Activated T-cell treated with anti-CD3 and anti-CD28 coated beads for 24 hours (primary cell): ENCODE data around the gene MTM1.

ENCODE experiments used
- DNase-seq: peaks from one replicate; pipeline ENCODE4 v3.0.0-alpha.2; 2020; ENCODE audit warnings: low read depth

Gene MTM1

DNA sequence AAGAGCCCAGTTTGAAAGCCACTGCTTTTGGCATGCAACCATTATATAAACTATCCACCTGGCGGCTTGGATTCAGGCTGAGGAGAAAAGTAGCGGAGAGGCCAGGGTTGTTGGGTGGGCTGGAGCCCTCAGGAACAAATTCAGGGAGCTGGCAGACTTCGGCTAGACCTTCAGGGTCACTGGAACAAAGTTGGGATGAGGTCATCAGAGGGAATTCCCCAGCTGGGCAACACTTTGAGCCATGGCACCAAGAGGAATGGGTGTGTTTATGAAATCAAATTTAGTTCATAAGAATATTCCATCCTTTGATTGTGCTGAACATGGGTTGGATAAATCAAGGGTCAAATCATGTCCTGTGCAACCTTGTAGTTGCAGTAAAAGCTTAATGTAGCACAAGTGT, 146.8 kb downstream of the MTM1 start:
- no peak for DNase-seq

GRCh38 chrX:150719621-150720020, 151.2 kb downstream of the MTM1 start:
- DNase-seq: no peak
